Smooth muscle cell of the pulmonary artery (primary cell): ENCODE results near the gene TNFRSF21. TPM values are rescaled to one million over a fixed set of nuclear protein-coding genes. Genes with fewer than 3 reads are reported as not detected.

Experiments
- total RNA-seq: library from RNA; depleted of rRNA; stranded (reverse); fragments of >200 nt; gene quantifications from 2 replicates; pipeline ENCODE4 v1.2.3, GENCODE V29; 2014

TNFRSF21 gene, protein sequence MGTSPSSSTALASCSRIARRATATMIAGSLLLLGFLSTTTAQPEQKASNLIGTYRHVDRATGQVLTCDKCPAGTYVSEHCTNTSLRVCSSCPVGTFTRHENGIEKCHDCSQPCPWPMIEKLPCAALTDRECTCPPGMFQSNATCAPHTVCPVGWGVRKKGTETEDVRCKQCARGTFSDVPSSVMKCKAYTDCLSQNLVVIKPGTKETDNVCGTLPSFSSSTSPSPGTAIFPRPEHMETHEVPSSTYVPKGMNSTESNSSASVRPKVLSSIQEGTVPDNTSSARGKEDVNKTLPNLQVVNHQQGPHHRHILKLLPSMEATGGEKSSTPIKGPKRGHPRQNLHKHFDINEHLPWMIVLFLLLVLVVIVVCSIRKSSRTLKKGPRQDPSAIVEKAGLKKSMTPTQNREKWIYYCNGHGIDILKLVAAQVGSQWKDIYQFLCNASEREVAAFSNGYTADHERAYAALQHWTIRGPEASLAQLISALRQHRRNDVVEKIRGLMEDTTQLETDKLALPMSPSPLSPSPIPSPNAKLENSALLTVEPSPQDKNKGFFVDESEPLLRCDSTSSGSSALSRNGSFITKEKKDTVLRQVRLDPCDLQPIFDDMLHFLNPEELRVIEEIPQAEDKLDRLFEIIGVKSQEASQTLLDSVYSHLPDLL
- total RNA-seq: 6.3 and 18.0 TPM in 2 replicates

DNA sequence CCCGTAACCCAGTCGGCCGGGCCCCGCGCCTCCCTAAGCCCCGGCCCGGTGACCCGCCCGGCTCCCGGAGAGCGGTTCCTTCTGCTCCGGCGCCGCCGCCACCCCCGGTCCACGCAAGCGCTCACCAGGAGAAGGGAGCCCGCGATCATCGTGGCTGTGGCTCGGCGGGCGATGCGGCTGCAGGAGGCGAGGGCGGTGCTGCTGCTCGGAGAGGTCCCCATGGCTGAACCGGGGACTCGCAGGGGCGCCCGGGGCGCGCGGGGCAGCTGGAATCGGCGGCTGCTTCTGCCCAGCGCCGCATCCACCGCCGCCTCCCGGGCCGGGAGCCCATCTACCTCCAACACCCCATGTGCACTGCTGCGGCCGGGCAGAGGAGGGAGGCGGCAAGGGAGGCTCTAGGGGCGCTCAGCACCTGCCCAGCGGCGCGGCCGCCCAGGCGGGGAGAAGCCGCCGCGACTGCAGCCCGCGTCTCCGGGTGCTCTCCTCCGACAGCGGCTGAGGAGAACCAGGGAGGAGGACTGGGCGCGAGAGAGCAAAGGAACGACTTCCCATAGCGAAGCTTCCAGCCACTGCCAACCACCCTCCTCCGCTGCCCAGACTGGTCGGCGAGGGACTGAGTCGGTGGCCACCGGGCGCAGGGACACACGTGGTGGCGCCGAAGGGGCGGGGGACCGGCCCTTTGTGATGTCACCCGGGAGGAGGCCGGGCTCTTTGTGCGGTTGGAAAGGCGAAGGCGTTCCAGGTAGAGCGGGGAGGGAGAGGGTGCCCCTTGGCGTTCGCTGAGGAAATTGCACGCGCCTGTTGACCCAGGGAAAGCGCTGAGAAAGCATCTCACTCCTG is at the start of gene TNFRSF21:
Gene TNFRSF21, minus strand, starts transcription at position 615 of the 840 bp plus-strand sequence. Its CDS starts 394 bp downstream, at position 221.

Other genes starting within 250 kb of the TNFRSF21 start
- 18.5 and 22.1 TPM in 2 replicates for gene CD2AP, start 167.9 kb upstream of the TNFRSF21 start, total RNA-seq